ENCODE measurements around the gene CCDC33. TPM values are rescaled to one million over a fixed set of nuclear protein-coding genes. Genes with fewer than 3 reads are reported as not detected.

The CCDC33 gene
- total and polyA plus RNA-seq, 2 experiments from 2014 or later: not detected

- Histone ChIP-seq H3K4me3 (no peak within 1 kb of the TSS), H3K27ac (no peak within 1 kb of the TSS), H3K36me3 (ENCODE audit: low read depth) (no peaks in the 10 kb centered on the region), H3K9ac (no peak within 1 kb of the TSS), H3F3A (ENCODE audit: insufficient read depth) (no peaks in the 10 kb centered on the region), H3K4me2 (ENCODE audit: unreplicated experiment) (no peak within 1 kb of the TSS), H3K4me1 (ENCODE audit: insufficient read depth) (peaks cover 14% of the 10 kb centered on the region), H3K79me2 (ENCODE audit: insufficient read depth) (no peaks in the 10 kb centered on the region), H4K20me1 (ENCODE audit: insufficient read depth) (no peaks in the 10 kb centered on the region), H3K27me3 (replicated peaks; ENCODE audit: insufficient read depth) (no peaks in the 10 kb centered on the region), H3K9me2 (ENCODE audit: insufficient read depth) (no peaks in the 10 kb centered on the region), H2AFZ (no peak within 1 kb of the TSS), H3K9me3 (ENCODE audit: low read depth) (no peaks in the 10 kb centered on the region)
- no peak for DNase-seq
- TF ChIP-seq EZH2 (IDR thresholded peaks at IDR 0.05; ENCODE audit: insufficient read depth, poor library complexity, severe bottlenecking) (no peak), EZH2phosphoT487 (IDR thresholded peaks at IDR 0.05; ENCODE audit: insufficient read depth, low read depth) (no peak)
- in situ Hi-C loops (cut with MboI): no loop called here
- 86 to 89% methylated on average over 23 to 26 of the region's 26 CpGs for WGBS, 2 experiments (ENCODE audit: low coverage in 1 of 2, low lambda C conversion rate in 2 of 2, missing lambda C conversion rate in 2 of 2)
Observed at GRCh38 chr15:74202452-74203401, 33.4 kb upstream of the CCDC33 start, which contains the start of gene STRA6. TSS of gene STRA6 (minus strand) at chr15:74202787. CDS start at chr15:74202267, 520 bp downstream.

GRCh38 chr15:74203914-74204431 is 32.2 kb upstream of the CCDC33 start:
- Histone ChIP-seq H2AFZ (no peak overlapping the region), H3K9ac (no peak overlapping the region), H4K20me1 (ENCODE audit: insufficient read depth) (no peaks in the 10 kb centered on the region), H3K27ac (no peak overlapping the region), H3K79me2 (ENCODE audit: insufficient read depth) (no peaks in the 10 kb centered on the region), H3K4me2 (ENCODE audit: unreplicated experiment) (no peak overlapping the region), H3F3A (ENCODE audit: insufficient read depth) (no peaks in the 10 kb centered on the region), H3K4me1 (ENCODE audit: insufficient read depth) (peaks cover 14% of the 10 kb centered on the region), H3K9me2 (ENCODE audit: insufficient read depth) (no peaks in the 10 kb centered on the region), H3K9me3 (ENCODE audit: low read depth) (no peaks in the 10 kb centered on the region), H3K36me3 (ENCODE audit: low read depth) (no peaks in the 10 kb centered on the region), H3K4me3 (no peak overlapping the region), H3K27me3 (replicated peaks; ENCODE audit: insufficient read depth) (no peaks in the 10 kb centered on the region)
- in situ Hi-C loops (cut with MboI): no loop called here
- TF ChIP-seq EZH2phosphoT487 (IDR thresholded peaks at IDR 0.05; ENCODE audit: insufficient read depth, low read depth): no peak
- no peak for TF ChIP-seq EZH2 (IDR thresholded peaks at IDR 0.05; ENCODE audit: insufficient read depth, poor library complexity, severe bottlenecking)
- DNase-seq: peak; percentile 59
- 61 to 65% methylated on average over 10 of the region's 10 CpGs for WGBS, 2 experiments (ENCODE audit: low coverage in 1 of 2, low lambda C conversion rate in 2 of 2, missing lambda C conversion rate in 2 of 2)

- no peaks in the 10 kb centered on the region for H3K9me2 ChIP-seq (ENCODE audit: insufficient read depth)
- H3K4me2 ChIP-seq (ENCODE audit: unreplicated experiment): no peak overlapping the region
- no peaks in the 10 kb centered on the region for H4K20me1 ChIP-seq (ENCODE audit: insufficient read depth)
- no peak for DNase-seq
- H3K9ac ChIP-seq: no peak overlapping the region
- no peak overlapping the region for H3K27ac ChIP-seq
- no peak overlapping the region for H2AFZ ChIP-seq
- WGBS, 2 experiments (ENCODE audit: low coverage in 1 of 2, low lambda C conversion rate in 2 of 2, missing lambda C conversion rate in 2 of 2): 87 to 96% methylated on average over 4 of the region's 4 CpGs
- no peak for TF ChIP-seq EZH2 (IDR thresholded peaks at IDR 0.05; ENCODE audit: insufficient read depth, poor library complexity, severe bottlenecking)
- no peak for TF ChIP-seq EZH2phosphoT487 (IDR thresholded peaks at IDR 0.05; ENCODE audit: insufficient read depth, low read depth)
- H3K9me3 ChIP-seq (ENCODE audit: low read depth): no peaks in the 10 kb centered on the region
- no peaks in the 10 kb centered on the region for H3K36me3 ChIP-seq (ENCODE audit: low read depth)
- H3K27me3 ChIP-seq (replicated peaks; ENCODE audit: insufficient read depth): no peaks in the 10 kb centered on the region
- no peak overlapping the region for H3K4me3 ChIP-seq
- peaks cover 9% of the 10 kb centered on the region for H3F3A ChIP-seq (ENCODE audit: insufficient read depth)
- in situ Hi-C loops (cut with MboI): no loop called here
- no peaks in the 10 kb centered on the region for H3K79me2 ChIP-seq (ENCODE audit: insufficient read depth)
- H3K4me1 ChIP-seq (ENCODE audit: insufficient read depth): peaks cover 19% of the 10 kb centered on the region
Observed at GRCh38 chr15:74205582-74205947, 30.6 kb upstream of the CCDC33 start.

- WGBS, 2 experiments (ENCODE audit: low coverage in 1 of 2, low lambda C conversion rate in 2 of 2, missing lambda C conversion rate in 2 of 2): 70 to 74% methylated on average over 6 of the region's 6 CpGs
Observed at GRCh38 chr15:74206801-74207281, 29.3 kb upstream of the CCDC33 start.

More at GRCh38 chr15:74206801-74207281, 29.3 kb upstream of the CCDC33 start:
- no peak for DNase-seq
- Histone ChIP-seq H3K27ac (no peak overlapping the region), H3K4me1 (ENCODE audit: insufficient read depth) (peaks cover 14% of the 10 kb centered on the region), H3K4me2 (ENCODE audit: unreplicated experiment) (no peak overlapping the region), H2AFZ (no peak overlapping the region), H3K4me3 (no peak overlapping the region), H3K27me3 (replicated peaks; ENCODE audit: insufficient read depth) (no peaks in the 10 kb centered on the region), H3K36me3 (ENCODE audit: low read depth) (no peaks in the 10 kb centered on the region), H3K9me2 (ENCODE audit: insufficient read depth) (no peaks in the 10 kb centered on the region), H3K9ac (no peak overlapping the region), H4K20me1 (ENCODE audit: insufficient read depth) (no peaks in the 10 kb centered on the region), H3K79me2 (ENCODE audit: insufficient read depth) (no peaks in the 10 kb centered on the region), H3K9me3 (ENCODE audit: low read depth) (no peaks in the 10 kb centered on the region), H3F3A (ENCODE audit: insufficient read depth) (peaks cover 13% of the 10 kb centered on the region)
- in situ Hi-C loops (cut with MboI): no loop called here
- TF ChIP-seq EZH2phosphoT487 (IDR thresholded peaks at IDR 0.05; ENCODE audit: insufficient read depth, low read depth) (no peak), EZH2 (IDR thresholded peaks at IDR 0.05; ENCODE audit: insufficient read depth, poor library complexity, severe bottlenecking) (no peak)
